ENCODE measurements around the gene CACFD1. TPM values are rescaled to one million over a fixed set of nuclear protein-coding genes. Genes with fewer than 3 reads are reported as not detected.

The CACFD1 gene
- total RNA-seq, 2 donors from 2014 or later: 15.8 to 19.5 TPM

- Histone ChIP-seq H3K9me3 (no peaks in the 10 kb centered on the region), H3K4me1 (ENCODE audit: control insufficient read depth in 1 of 2, low read depth in 2 of 2) (peaks cover 4 to 13% of the 10 kb centered on the region in 2 donors), H3K27ac (no peak overlapping the region), H3K27me3 (replicated peaks; ENCODE audit: insufficient read depth) (no peaks in the 10 kb centered on the region), H3K36me3 (no peaks in the 10 kb centered on the region), H3K4me3 (no peak overlapping the region)
- ATAC-seq (ENCODE audit: insufficient number of reproducible peaks, low FRiP score, low read depth) (no peak), DNase-seq (ENCODE audit: low spot score) (no peak)
- no peak for TF ChIP-seq CTCF (IDR thresholded peaks at IDR 0.05)
These were observed 16.5 kb downstream of the CACFD1 start for GRCh38 chr9:133476036-133476931.

GRCh38 chr9:133476941-133477340, 17.2 kb downstream of the CACFD1 start:
- no peak for ATAC-seq (ENCODE audit: insufficient number of reproducible peaks, low FRiP score, low read depth)
- no peak overlapping the region for H3K4me3 ChIP-seq
- H3K4me1 ChIP-seq (ENCODE audit: control insufficient read depth in 1 of 2, low read depth in 2 of 2): peaks cover 4 to 13% of the 10 kb centered on the region in 2 donors
- no peaks in the 10 kb centered on the region for H3K9me3 ChIP-seq
- no peak for DNase-seq (ENCODE audit: low spot score)
- H3K27me3 ChIP-seq (replicated peaks; ENCODE audit: insufficient read depth): no peaks in the 10 kb centered on the region
- H3K27ac ChIP-seq: no peak overlapping the region
- H3K36me3 ChIP-seq: no peaks in the 10 kb centered on the region
- TF ChIP-seq CTCF (IDR thresholded peaks at IDR 0.05): no peak

GRCh38 chr9:133477461-133477860, 17.7 kb downstream of the CACFD1 start:
- DNase-seq (ENCODE audit: low spot score): no peak
- no peaks in the 10 kb centered on the region for H3K27me3 ChIP-seq (replicated peaks; ENCODE audit: insufficient read depth)
- H3K36me3 ChIP-seq: no peaks in the 10 kb centered on the region
- no peak overlapping the region for H3K27ac ChIP-seq
- peaks cover 4 to 13% of the 10 kb centered on the region in 2 donors for H3K4me1 ChIP-seq (ENCODE audit: control insufficient read depth in 1 of 2, low read depth in 2 of 2)
- no peak for ATAC-seq (ENCODE audit: insufficient number of reproducible peaks, low FRiP score, low read depth)
- H3K4me3 ChIP-seq: no peak overlapping the region
- no peak for TF ChIP-seq CTCF (IDR thresholded peaks at IDR 0.05)
- H3K9me3 ChIP-seq: no peaks in the 10 kb centered on the region

DNA sequence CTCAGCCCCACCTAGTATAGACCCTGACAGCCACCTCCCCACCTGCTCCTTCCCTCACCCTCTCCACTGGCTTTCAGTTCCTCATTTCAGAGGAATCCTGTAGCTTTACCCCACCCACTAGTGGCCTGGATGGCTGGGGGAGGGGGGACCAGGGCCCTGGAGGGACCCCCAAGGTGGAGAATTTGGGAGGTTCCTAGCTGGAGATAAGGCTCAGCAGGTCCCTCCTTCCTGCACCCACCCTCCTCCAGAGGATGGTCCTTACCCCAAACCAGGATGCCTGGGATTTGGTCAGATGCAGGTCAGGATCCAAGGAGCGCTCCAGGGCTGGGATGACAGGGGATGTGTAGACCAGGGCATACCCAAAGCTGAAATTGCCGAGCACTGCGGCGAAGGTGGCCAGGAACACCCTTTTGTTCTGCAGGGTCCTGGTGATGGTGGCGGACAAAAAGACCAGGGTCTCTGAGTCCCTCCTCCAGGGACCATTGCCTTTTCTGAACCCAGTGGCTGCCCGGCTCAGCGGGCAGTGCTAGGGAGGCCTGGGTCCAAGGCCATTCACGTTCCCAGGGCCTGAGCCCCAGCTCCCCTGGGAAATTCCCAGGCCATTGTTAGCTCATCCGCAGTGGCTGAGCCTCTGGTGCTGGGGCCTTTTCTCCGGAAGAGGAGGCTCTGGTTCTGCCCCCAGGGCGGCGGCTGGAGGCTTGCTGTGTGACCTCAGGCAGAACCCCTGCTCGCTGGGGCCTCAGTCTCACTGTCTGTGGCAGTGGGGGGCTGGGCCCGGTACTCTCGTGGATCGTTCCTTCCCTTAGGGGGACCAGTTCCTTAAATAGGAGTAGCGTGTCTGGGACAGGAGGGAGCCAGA, 18.4 kb downstream of the CACFD1 start:
- Histone ChIP-seq H3K9me3 (no peaks in the 10 kb centered on the region), H3K4me3 (peak overlapping the region; percentile 72)

More for the DNA sequence above, 18.4 kb downstream of the CACFD1 start:
- ATAC-seq (ENCODE audit: insufficient number of reproducible peaks, low FRiP score, low read depth) (no peak), DNase-seq (ENCODE audit: low spot score) (no peak)
- Histone ChIP-seq H3K27ac (peak overlapping the region in 1 of 2 donors; percentile 37), H3K36me3 (no peaks in the 10 kb centered on the region), H3K27me3 (replicated peaks; ENCODE audit: insufficient read depth) (no peaks in the 10 kb centered on the region), H3K4me1 (ENCODE audit: control insufficient read depth in 1 of 2, low read depth in 2 of 2) (peaks cover 4 to 13% of the 10 kb centered on the region in 2 donors)
- no peak for TF ChIP-seq CTCF (IDR thresholded peaks at IDR 0.05)

All from thoracic aorta (tissue), 2 donors.